Fibroblast of gingiva (primary cell): ENCODE results near the gene PASD1.
A peak's percentile ranks its signal among the peaks of the same experiment; 100 is the strongest.
"Not testable (repeated sequence)": the region's sequence is repeated elsewhere in the genome, so short reads cannot be mapped to it uniquely, and the experiment has no call there.

ENCODE experiments used
- DNase-seq: peaks from one replicate; pipeline ENCODE4 v3.0.0-alpha.2; 2011; ENCODE audit warnings: low read depth

Gene PASD1

GRCh38 chrX:151624677-151625076 lies 61.2 kb downstream of the PASD1 start:
- DNase-seq = no peak

GRCh38 chrX:151631822-151632221 lies 68.3 kb downstream of the PASD1 start:
- no peak for DNase-seq

DNA sequence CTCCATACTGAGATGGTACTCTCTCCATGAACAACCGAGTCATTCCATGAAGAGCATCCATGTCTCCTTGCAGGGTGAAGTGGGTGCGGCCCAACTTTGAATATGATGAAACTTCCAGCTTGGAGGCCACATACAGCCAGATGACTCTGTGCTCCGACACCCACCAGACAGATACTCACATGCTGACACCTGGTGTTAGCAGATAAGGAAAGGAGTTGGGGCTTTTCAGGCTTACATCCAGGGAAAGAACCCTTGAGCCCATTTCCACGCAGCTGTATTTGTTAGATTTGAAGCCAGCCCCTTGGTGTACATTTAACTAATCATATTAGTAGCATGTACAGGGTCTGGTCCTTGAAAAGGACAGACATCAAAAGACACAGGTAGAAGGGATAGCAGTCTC lies 69.7 kb downstream of the PASD1 start:
- no peak for DNase-seq

GRCh38 chrX:151634937-151635336 lies 71.5 kb downstream of the PASD1 start:
- DNase-seq = no peak

- DNase-seq = no peak
Measured at GRCh38 chrX:151641564-151641963, 78.1 kb downstream of the PASD1 start.

- DNase-seq = no peak
Measured at GRCh38 chrX:151675121-151675746, 111.8 kb downstream of the PASD1 start.

DNA sequence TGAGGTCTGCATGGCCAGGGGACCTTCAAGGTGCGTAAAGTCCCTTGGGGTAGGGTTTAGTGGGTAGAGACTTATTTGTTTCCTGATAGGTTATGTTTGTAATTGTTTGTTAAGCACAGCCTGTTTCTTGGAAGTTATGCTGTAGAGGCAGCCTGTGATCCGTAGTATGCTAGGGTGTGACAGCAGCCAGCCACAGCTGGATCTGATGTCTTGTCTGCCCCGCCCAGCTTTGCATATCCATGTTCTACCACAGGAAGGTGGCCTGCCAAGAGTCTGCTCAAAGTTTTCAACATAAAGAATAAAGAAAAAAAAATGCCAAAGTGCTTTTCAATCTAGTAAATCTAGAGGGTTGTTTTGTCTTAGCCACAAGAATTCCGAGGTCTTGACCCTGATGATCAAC lies 112.7 kb downstream of the PASD1 start:
- no peak for DNase-seq

GRCh38 chrX:151679798-151680402 lies 116.4 kb downstream of the PASD1 start:
- DNase-seq = no peak

GRCh38 chrX:151680805-151681204 lies 117.3 kb downstream of the PASD1 start:
- DNase-seq = no peak

DNA sequence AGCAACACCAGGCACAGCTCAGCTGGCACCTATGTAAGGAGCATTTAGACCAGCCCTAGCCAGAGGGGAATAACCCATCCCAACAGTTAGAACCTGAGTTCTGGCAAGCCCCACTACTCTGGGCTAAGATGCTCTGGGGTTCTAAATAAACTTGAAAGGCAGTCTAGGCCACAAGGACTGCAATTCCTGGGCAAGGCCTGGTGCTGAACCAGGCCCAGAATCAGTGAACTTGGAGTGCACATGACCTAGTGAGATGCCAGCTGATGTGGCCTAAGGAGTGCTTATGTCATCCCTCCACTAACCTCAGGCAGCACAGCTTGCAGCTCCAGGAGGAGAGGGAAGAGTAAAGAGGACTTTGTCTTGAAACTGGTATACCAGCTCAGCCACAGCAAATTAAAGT lies 124.2 kb downstream of the PASD1 start:
- no peak for DNase-seq

DNA sequence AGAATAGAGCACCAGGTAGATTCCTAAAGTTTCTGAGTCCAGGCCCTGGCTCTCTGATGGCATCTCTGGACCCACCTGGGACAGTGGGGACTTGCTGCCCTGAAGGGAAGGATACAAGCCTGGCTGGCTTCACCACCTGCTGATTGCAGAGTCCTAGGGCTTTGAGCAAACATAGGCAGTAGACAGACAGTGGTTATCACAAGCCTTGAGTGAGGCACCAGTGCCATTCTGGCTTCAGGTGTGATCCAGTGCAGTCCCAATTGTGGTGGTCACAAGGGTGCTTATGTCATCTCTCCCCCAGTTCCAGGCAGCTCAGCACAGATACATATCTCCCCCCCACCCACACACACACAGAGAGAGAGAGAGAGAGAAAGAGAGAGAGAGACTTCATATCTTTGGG lies 125.2 kb downstream of the PASD1 start:
- DNase-seq = no peak

- DNase-seq = no peak
Measured at GRCh38 chrX:151692825-151693224, 129.3 kb downstream of the PASD1 start.

GRCh38 chrX:151694121-151694520 lies 130.6 kb downstream of the PASD1 start:
- no peak for DNase-seq

GRCh38 chrX:151694661-151695582 lies 131.4 kb downstream of the PASD1 start, which contains the start of gene PRRG3:
PRRG3 (plus strand) TSS chrX:151695458; CDS start chrX:151698815, 3,357 bp downstream.
- DNase-seq = no peak

- DNase-seq = no peak
Measured at GRCh38 chrX:151695583-151696340, 132.3 kb downstream of the PASD1 start.

DNA sequence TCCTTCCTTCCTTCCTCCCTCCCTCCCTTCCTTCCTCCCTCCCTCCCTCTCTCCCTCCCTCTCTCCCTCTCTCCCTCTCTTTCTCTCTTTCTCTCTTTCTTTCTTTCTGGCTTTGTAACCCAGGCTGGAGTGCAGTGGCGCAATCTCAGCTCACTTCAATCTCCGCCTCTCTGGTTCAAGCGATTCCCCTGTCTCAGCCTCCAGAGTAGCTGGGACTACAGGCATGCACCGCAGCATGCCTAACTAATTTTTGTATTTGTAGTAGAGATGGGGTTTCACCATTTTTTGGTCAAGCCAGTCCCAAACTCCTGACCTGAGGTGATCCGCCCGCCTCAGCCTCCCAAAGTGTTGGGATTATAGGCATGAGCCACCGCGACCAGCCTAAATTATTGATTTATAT lies 133.6 kb downstream of the PASD1 start:
- not testable (repeated sequence) for DNase-seq

GRCh38 chrX:151697522-151697921 lies 134.0 kb downstream of the PASD1 start:
- DNase-seq = peak; percentile 53

DNA sequence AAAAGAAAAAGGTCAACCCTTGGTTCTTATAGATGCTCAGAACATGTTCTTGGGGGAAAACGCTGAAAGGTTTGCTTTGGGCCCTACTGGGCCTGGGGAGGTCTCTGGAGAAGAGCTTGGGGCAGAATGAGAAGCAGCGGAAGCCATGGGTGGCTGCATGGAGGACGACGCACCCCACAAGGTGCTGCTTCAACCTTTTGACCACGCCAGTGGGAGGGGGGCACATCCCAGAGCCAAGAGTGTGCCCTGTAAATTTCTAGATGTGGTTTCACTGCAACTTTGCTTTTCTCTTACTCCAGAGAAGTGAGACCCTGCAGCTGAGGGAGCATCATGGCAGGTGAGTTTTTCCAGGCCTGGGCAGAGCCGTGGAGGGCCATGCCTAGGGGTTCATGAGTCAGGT lies 135.0 kb downstream of the PASD1 start:
- DNase-seq = no peak

- no peak for DNase-seq
Measured at GRCh38 chrX:151699746-151700145, 136.3 kb downstream of the PASD1 start.

GRCh38 chrX:151700581-151700980 lies 137.1 kb downstream of the PASD1 start:
- no peak for DNase-seq

DNA sequence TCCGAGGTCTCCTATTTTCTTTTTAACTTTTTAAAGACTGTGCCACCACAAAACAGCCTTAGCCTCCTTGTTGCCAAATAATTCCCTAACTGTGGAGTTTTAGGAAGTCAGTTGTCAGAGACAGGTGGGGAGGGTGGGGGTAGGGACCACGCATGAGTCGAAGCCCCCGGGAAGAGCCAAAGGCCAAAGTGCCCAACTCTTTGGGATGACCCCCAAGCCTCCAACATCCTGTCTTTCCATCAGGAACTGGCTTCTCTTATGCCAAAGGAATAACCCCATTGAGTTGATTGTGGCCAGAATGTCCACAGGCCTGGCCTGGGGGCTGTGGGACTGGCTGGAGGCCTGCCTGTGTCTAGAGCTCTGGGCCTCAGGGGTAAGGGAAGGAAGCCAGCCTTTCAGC lies 137.6 kb downstream of the PASD1 start:
- no peak for DNase-seq

- DNase-seq = no peak
Measured at GRCh38 chrX:151701531-151701930, 138.1 kb downstream of the PASD1 start.
